A549 (cell line): ENCODE data around the gene ASB16. TPM values are rescaled to one million over a fixed set of nuclear protein-coding genes. Genes with fewer than 3 reads are reported as not detected.
A peak's percentile ranks its signal among the peaks of the same experiment; 100 is the strongest.

Experiments used
- ATAC-seq, 2 experiments: fragments of 200-7000 bp in 1 of 2; fragments of >200 bp in 1 of 2; cut with Nextera tagmentation in 1 of 2; cut with Tn5 transposase in 1 of 2; 3 replicates each; pipeline versions ENCODE4 v1.8.0 to v1.9.1; 2018 to 2020; ENCODE audit warnings: mild to moderate bottlenecking in 1 of 2, moderate library complexity in 1 of 2
- CTCF ChIA-PET: fragments of 300-600 bp; sonication (Branson Sonifier 250); formaldehyde crosslinking; extraction: SDS; loops from one replicate; lab custom pipeline; 2021; ENCODE audit warnings: antibody characterized with exemption, inconsistent platforms; lab: Yijun Ruan, JAX
- POLR2A ChIA-PET: fragments of 350-600 bp; formaldehyde crosslinking; extraction: SDS; loops from one replicate; lab custom pipeline; 2021; ENCODE audit warnings: antibody characterized with exemption, inconsistent platforms; lab: Yijun Ruan, JAX
- DNase-seq, 2 experiments: peaks; one replicate each; pipeline versions ENCODE4 v3.0.0 to v3.0.0-alpha.2; 2011 to 2016; ENCODE audit warnings: low read depth in 1 of 2, low spot score in 1 of 2
- FAIRE-seq: peaks from 2 replicates; lab custom pipeline; 2011; peaks lifted over from hg19 to GRCh38; lab: Jason Lieb, UNC
- H3K27ac ChIP-seq, 2 experiments: fragments of >200 bp; sonication (Bioruptor Twin); formaldehyde crosslinking; 3 replicates each; pipeline ENCODE4 v1.5.1; 2016 to 2017
- H3K4me1 ChIP-seq: fragments of >200 bp; sonication (Bioruptor Twin); formaldehyde crosslinking; 3 replicates; pipeline ENCODE4 v1.6.1; 2016
- H3K4me2 ChIP-seq: fragments of >200 bp; sonication (Bioruptor Twin); formaldehyde crosslinking; 3 replicates; pipeline ENCODE4 v1.6.1; 2016
- H3K4me3 ChIP-seq: fragments of >200 bp; sonication (Bioruptor Twin); formaldehyde crosslinking; 3 replicates; pipeline ENCODE4 v1.5.1; 2016
- H3K9me3 ChIP-seq: fragments of >200 bp; sonication (Bioruptor Twin); formaldehyde crosslinking; 3 replicates; pipeline ENCODE4 v1.6.1; 2016
- BHLHE40 ChIP-seq: IDR thresholded peaks from 2 replicates; pipeline ENCODE4 v1.6.1; 2012; ENCODE audit warnings: low read depth, low read length, inconsistent platforms
- CBX8 ChIP-seq: fragments of 200-600 bp; sonication (generic); IDR thresholded peaks from 2 replicates; pipeline ENCODE4 v1.6.1; 2016
- CHD2 ChIP-seq: fragments of 150-350 bp; IDR thresholded peaks from 2 replicates; pipeline ENCODE4 v1.6.1; 2014; ENCODE audit warnings: low read length; ENCODE audit not compliant: partially characterized antibody
- GATA3 ChIP-seq: IDR thresholded peaks from 2 replicates; pipeline ENCODE4 v1.6.1; 2012; ENCODE audit warnings: borderline replicate concordance
- JUN ChIP-seq, 2 experiments: fragments of >200 bp; sonication (Bioruptor Twin); formaldehyde crosslinking; IDR thresholded peaks; 2 replicates in 1 of 2; 3 replicates in 1 of 2; pipeline ENCODE4 v1.6.1; 2016 to 2017
- JUNB ChIP-seq: fragments of >200 bp; sonication (Bioruptor Twin); formaldehyde crosslinking; IDR thresholded peaks from 2 replicates; pipeline ENCODE4 v1.6.1; 2016
- KDM1A ChIP-seq: fragments of 200-600 bp; sonication (generic); IDR thresholded peaks from 2 replicates; pipeline ENCODE4 v1.6.1; 2016; ENCODE audit warnings: low read depth, mild to moderate bottlenecking
- KDM5A ChIP-seq: fragments of 200-600 bp; sonication (generic); IDR thresholded peaks from 2 replicates; pipeline ENCODE4 v1.6.1; 2016; ENCODE audit warnings: antibody characterized with exemption, mild to moderate bottlenecking
- NPAS2 ChIP-seq: fragments of 250-450 bp; sonication (Bioruptor Pico); IDR thresholded peaks from 2 replicates; pipeline ENCODE4 v1.8.0; 2022; ENCODE audit warnings: mild to moderate bottlenecking, moderate library complexity, borderline replicate concordance
- PBX3 ChIP-seq: IDR thresholded peaks from 2 replicates; pipeline ENCODE4 v1.6.1; 2012
- PHF8 ChIP-seq: fragments of 200-600 bp; sonication (generic); IDR thresholded peaks from 2 replicates; pipeline ENCODE4 v1.6.1; 2016; ENCODE audit warnings: low read depth, mild to moderate bottlenecking, antibody characterized with exemption, moderate library complexity, borderline replicate concordance
- RCOR1 ChIP-seq: fragments of 150-350 bp; IDR thresholded peaks from 2 replicates; pipeline ENCODE4 v1.6.1; 2014; ENCODE audit warnings: antibody characterized with exemption, low read length, low read depth
- RFX5 ChIP-seq: fragments of 450-650 bp; IDR thresholded peaks from 2 replicates; pipeline ENCODE4 v1.7.1; 2014; ENCODE audit warnings: antibody characterized with exemption, mild to moderate bottlenecking, moderate library complexity
- TFCP2L1 ChIP-seq: fragments of 250-450 bp; sonication (Bioruptor Pico); IDR thresholded peaks from 2 replicates; pipeline ENCODE4 v1.5.0; 2021; ENCODE audit warnings: mild to moderate bottlenecking
- WGBS: methylation state at CpG from one replicate; pipeline ENCODE4 v1.1.6; 2017; ENCODE audit errors: missing lambda C conversion rate; 5-methylcytosine and 5-hydroxymethylcytosine counted together
- polyA plus RNA-seq, 4 experiments: library from polyadenylated mRNA; depleted of rRNA in 3 of 4; stranded (reverse); fragments of >200 nt; fragmentation: RNase III in 1 of 4; extraction: RNeasy Plus Mini Kit Qiagen cat#74134 plus additional on column Dnase treatment in 1 of 4; gene quantifications; 2 replicates in 3 of 4; 3 replicates in 1 of 4; pipeline ENCODE4 v1.2.3, GENCODE V29; 2011 to 2017
- TF ChIP-seq, protein P1 (sequence below): fragments of >200 bp; sonication (Bioruptor Twin); formaldehyde crosslinking; IDR thresholded peaks from 3 replicates; pipeline ENCODE4 v1.5.1; 2016
- TF ChIP-seq, protein P2 (sequence below): fragments of >200 bp; sonication (Bioruptor Twin); formaldehyde crosslinking; IDR thresholded peaks from 3 replicates; pipeline ENCODE4 v1.6.1; 2016
- TF ChIP-seq, protein P3 (sequence below): fragments of 250-450 bp; sonication (Bioruptor Pico); IDR thresholded peaks from 2 replicates; pipeline ENCODE4 v1.5.0; 2021; ENCODE audit warnings: mild to moderate bottlenecking, moderate library complexity, borderline replicate concordance
- TF ChIP-seq, protein P4 (sequence below): IDR thresholded peaks from 2 replicates; pipeline ENCODE4 v1.6.1; 2012

ASB16 gene
- polyA plus RNA-seq, 2 of the 4 experiments (the other 2 are of a cell fraction), result 0.15 TPM; not detected in 1

GRCh38 chr17:44216173-44216572 lies 45.7 kb downstream of the ASB16 start (continued):
- TF ChIP-seq PBX3, result no peak
- TF ChIP-seq, protein P1, sequence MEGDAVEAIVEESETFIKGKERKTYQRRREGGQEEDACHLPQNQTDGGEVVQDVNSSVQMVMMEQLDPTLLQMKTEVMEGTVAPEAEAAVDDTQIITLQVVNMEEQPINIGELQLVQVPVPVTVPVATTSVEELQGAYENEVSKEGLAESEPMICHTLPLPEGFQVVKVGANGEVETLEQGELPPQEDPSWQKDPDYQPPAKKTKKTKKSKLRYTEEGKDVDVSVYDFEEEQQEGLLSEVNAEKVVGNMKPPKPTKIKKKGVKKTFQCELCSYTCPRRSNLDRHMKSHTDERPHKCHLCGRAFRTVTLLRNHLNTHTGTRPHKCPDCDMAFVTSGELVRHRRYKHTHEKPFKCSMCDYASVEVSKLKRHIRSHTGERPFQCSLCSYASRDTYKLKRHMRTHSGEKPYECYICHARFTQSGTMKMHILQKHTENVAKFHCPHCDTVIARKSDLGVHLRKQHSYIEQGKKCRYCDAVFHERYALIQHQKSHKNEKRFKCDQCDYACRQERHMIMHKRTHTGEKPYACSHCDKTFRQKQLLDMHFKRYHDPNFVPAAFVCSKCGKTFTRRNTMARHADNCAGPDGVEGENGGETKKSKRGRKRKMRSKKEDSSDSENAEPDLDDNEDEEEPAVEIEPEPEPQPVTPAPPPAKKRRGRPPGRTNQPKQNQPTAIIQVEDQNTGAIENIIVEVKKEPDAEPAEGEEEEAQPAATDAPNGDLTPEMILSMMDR, result no peak
- TF ChIP-seq, protein P2, sequence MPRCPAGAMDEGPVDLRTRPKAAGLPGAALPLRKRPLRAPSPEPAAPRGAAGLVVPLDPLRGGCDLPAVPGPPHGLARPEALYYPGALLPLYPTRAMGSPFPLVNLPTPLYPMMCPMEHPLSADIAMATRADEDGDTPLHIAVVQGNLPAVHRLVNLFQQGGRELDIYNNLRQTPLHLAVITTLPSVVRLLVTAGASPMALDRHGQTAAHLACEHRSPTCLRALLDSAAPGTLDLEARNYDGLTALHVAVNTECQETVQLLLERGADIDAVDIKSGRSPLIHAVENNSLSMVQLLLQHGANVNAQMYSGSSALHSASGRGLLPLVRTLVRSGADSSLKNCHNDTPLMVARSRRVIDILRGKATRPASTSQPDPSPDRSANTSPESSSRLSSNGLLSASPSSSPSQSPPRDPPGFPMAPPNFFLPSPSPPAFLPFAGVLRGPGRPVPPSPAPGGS, result no peak

DNA sequence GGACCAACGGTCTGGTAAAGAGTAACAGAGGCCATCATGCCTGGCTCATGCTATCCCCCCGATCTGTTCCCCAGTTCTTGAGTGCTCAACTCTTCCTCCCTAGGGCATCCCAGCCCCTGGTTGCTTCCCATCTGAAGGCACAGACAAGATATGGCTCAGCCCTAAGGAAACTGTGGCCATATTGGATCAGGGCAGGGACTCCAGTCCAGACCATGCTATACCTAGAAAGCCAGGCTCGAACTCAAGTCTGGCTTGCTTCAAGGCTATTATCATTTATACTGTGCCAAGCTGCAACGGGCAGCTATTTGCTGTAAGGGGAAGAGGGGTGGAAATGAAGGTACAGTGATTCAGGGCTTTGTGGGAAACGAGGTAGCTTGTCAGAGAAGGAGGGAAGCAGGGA lies 46.2 kb downstream of the ASB16 start:
- no peak overlapping the region for H3K4me3 ChIP-seq
- no peak for FAIRE-seq
- POLR2A ChIA-PET, result no interaction called here

More for the DNA sequence above, 46.2 kb downstream of the ASB16 start:
- ATAC-seq (no peak), DNase-seq (no peak)
- peaks cover 11% of the 10 kb centered on the region for H3K4me1 ChIP-seq
- no peak overlapping the region for H3K27ac ChIP-seq
- H3K9me3 ChIP-seq, result no peaks in the 10 kb centered on the region
- no peak for TF ChIP-seq PHF8
- TF ChIP-seq JUNB, result no peak
- no peak for TF ChIP-seq KDM5A
- TF ChIP-seq, protein P3, sequence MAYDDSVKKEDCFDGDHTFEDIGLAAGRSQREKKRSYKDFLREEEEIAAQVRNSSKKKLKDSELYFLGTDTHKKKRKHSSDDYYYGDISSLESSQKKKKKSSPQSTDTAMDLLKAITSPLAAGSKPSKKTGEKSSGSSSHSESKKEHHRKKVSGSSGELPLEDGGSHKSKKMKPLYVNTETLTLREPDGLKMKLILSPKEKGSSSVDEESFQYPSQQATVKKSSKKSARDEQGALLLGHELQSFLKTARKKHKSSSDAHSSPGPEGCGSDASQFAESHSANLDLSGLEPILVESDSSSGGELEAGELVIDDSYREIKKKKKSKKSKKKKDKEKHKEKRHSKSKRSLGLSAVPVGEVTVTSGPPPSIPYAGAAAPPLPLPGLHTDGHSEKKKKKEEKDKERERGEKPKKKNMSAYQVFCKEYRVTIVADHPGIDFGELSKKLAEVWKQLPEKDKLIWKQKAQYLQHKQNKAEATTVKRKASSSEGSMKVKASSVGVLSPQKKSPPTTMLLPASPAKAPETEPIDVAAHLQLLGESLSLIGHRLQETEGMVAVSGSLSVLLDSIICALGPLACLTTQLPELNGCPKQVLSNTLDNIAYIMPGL (CRISPR knock-in tag), result no peak
- TF ChIP-seq RFX5, result no peak
- TF ChIP-seq TFCP2L1 (CRISPR knock-in tag), result no peak
- no peak for TF ChIP-seq PBX3
- no peak for TF ChIP-seq NPAS2 (CRISPR knock-in tag)
- no peak for TF ChIP-seq CBX8
- no peak for TF ChIP-seq KDM1A
- no peak for TF ChIP-seq BHLHE40
- TF ChIP-seq RCOR1, result no peak
- TF ChIP-seq JUN (IDR thresholded peaks at IDR 0.05), result no peak
- TF ChIP-seq GATA3, result no peak
- TF ChIP-seq, protein P2, result no peak
- TF ChIP-seq, protein P4, sequence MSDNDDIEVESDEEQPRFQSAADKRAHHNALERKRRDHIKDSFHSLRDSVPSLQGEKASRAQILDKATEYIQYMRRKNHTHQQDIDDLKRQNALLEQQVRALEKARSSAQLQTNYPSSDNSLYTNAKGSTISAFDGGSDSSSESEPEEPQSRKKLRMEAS, result no peak
- no peak for TF ChIP-seq CHD2
- peak overlapping the region; percentile 86; the same call in 1 of the 3 replicates for H3K4me2 ChIP-seq
- CTCF ChIA-PET, result interaction anchor here (0.7 to 11.1 kb wide), 11 partner anchors 8 to 150 kb away, joined by 3 to 246 read pairs (median 5); partner anchors contain the start of gene GRN
- 85% methylated on average over 5 of the region's 5 CpGs for WGBS
